ENCODE measurements around the gene PTAR1. TPM values are rescaled to one million over a fixed set of nuclear protein-coding genes. Genes with fewer than 3 reads are reported as not detected.

Gene PTAR1
- total and polyA plus RNA-seq, 10 of the 15 experiments (the other 5 are each of a cell fraction or from before 2014, with no cell fraction given), result 4.9 to 27.6 (median 14.2) TPM

- Histone ChIP-seq H3K79me2 (ENCODE audit: control insufficient read depth, insufficient read depth, low read length) (no peaks in the 10 kb centered on the region), H3K9ac (ENCODE audit: control insufficient read depth, insufficient read depth, low read length) (no peak overlapping the region), H3K9me3 (replicated peaks; ENCODE audit: control insufficient read depth, insufficient read depth, low read length) (no peaks in the 10 kb centered on the region), H4K20me1 (ENCODE audit: control insufficient read depth, insufficient read depth) (no peaks in the 10 kb centered on the region), H3K27me3 (replicated peaks in 1 of 2; ENCODE audit: control insufficient read depth in 2 of 2, insufficient read depth in 2 of 2, low read length in 1 of 2) (no peaks in the 10 kb centered on the region), H3K36me3 (ENCODE audit: control insufficient read depth in 2 of 2, insufficient read depth in 2 of 2, low read length in 1 of 2) (peaks cover 1 to 11% of the 10 kb centered on the region in 2 experiments; a peak in 2 of 4 replicates), H3K4me1 (ENCODE audit: control insufficient read depth, insufficient read depth, low read length) (no peaks in the 10 kb centered on the region), H3K27ac (ENCODE audit: control insufficient read depth, insufficient read depth) (no peak overlapping the region), H3K4me3 (no peak overlapping the region), H3K4me2 (ENCODE audit: control insufficient read depth, insufficient read depth) (no peak overlapping the region), H2AFZ (ENCODE audit: control insufficient read depth, low read depth, low read length) (no peak overlapping the region)
- in situ Hi-C loops (cut with MboI) (no loop called here), intact Hi-C loops (cut with micrococcal nuclease; ENCODE audit: unreplicated experiment) (no loop called here)
- ChIA-PET POLR2A (no interaction called here), SMC1A (ENCODE audit: uncharacterized antibody, unreplicated experiment) (no interaction called here), RAD21 (ENCODE audit: unreplicated experiment) (no interaction called here), CTCF (no interaction called here)
- TF ChIP-seq, protein P1, sequence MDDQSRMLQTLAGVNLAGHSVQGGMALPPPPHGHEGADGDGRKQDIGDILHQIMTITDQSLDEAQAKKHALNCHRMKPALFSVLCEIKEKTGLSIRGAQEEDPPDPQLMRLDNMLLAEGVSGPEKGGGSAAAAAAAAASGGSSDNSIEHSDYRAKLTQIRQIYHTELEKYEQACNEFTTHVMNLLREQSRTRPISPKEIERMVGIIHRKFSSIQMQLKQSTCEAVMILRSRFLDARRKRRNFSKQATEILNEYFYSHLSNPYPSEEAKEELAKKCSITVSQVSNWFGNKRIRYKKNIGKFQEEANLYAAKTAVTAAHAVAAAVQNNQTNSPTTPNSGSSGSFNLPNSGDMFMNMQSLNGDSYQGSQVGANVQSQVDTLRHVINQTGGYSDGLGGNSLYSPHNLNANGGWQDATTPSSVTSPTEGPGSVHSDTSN (IDR thresholded peaks at IDR 0.05; ENCODE audit: insufficient replicate concordance, low read depth, low read length), result no peak
- TF ChIP-seq, protein P2, sequence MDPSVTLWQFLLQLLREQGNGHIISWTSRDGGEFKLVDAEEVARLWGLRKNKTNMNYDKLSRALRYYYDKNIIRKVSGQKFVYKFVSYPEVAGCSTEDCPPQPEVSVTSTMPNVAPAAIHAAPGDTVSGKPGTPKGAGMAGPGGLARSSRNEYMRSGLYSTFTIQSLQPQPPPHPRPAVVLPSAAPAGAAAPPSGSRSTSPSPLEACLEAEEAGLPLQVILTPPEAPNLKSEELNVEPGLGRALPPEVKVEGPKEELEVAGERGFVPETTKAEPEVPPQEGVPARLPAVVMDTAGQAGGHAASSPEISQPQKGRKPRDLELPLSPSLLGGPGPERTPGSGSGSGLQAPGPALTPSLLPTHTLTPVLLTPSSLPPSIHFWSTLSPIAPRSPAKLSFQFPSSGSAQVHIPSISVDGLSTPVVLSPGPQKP (IDR thresholded peaks at IDR 0.05; ENCODE audit: low read depth, low read length), result no peak
- TF ChIP-seq MTA3 (IDR thresholded peaks at IDR 0.05; ENCODE audit: borderline replicate concordance, low read length) (no peak), HDAC2 (IDR thresholded peaks at IDR 0.05) (no peak), CBX5 (IDR thresholded peaks at IDR 0.05; ENCODE audit: low read depth) (no peak), YY1 (IDR thresholded peaks at IDR 0.05; ENCODE audit: low read depth, low read length) (no peak), SREBF2 (IDR thresholded peaks at IDR 0.05; ENCODE audit: low read length) (no peak)
- TF ChIP-seq, protein P3, sequence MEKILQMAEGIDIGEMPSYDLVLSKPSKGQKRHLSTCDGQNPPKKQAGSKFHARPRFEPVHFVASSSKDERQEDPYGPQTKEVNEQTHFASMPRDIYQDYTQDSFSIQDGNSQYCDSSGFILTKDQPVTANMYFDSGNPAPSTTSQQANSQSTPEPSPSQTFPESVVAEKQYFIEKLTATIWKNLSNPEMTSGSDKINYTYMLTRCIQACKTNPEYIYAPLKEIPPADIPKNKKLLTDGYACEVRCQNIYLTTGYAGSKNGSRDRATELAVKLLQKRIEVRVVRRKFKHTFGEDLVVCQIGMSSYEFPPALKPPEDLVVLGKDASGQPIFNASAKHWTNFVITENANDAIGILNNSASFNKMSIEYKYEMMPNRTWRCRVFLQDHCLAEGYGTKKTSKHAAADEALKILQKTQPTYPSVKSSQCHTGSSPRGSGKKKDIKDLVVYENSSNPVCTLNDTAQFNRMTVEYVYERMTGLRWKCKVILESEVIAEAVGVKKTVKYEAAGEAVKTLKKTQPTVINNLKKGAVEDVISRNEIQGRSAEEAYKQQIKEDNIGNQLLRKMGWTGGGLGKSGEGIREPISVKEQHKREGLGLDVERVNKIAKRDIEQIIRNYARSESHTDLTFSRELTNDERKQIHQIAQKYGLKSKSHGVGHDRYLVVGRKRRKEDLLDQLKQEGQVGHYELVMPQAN (conservative IDR thresholded peaks at IDR 0.05), result no peak
- BruUV-seq (replicated peaks), result no TSS peak
- ATAC-seq (no peak), DNase-seq (ENCODE audit: low read depth, low spot score) (no peak), FAIRE-seq (no peak)
- 100% methylated on average over 6 of the region's 6 CpGs for WGBS (ENCODE audit: insufficient coverage, insufficient replicate concordance, low lambda C conversion rate, missing lambda C conversion rate)
Observed at GRCh38 chr9:69718218-69718617, 41.6 kb downstream of the PTAR1 start.
